Measurements from ENCODE around the gene HESX1.

Gene HESX1

GRCh38 chr3:57169872-57170623, 29.7 kb downstream of the HESX1 start:
- H3K4me3 ChIP-seq (ENCODE audit: low read length, poor library complexity, severe bottlenecking) = no peak overlapping the region
- no peak overlapping the region for H3K9ac ChIP-seq (ENCODE audit: low read depth, low read length, poor library complexity, severe bottlenecking)
- H3K36me3 ChIP-seq (ENCODE audit: insufficient read depth, low read length) = no peaks in the 10 kb centered on the region
- H2AFZ ChIP-seq (ENCODE audit: low read length) = 0 out of 2 replicates have a peak overlapping the region, but pooled peaks have one; percentile 42
- H3K79me2 ChIP-seq (ENCODE audit: insufficient read depth, low read length) = no peaks in the 10 kb centered on the region
- H3K27me3 ChIP-seq (ENCODE audit: insufficient read depth, low read length, poor library complexity, severe bottlenecking) = no peaks in the 10 kb centered on the region
- H3K4me2 ChIP-seq (ENCODE audit: low read depth, low read length, poor library complexity, severe bottlenecking) = no peak overlapping the region
- TF ChIP-seq, protein P1, sequence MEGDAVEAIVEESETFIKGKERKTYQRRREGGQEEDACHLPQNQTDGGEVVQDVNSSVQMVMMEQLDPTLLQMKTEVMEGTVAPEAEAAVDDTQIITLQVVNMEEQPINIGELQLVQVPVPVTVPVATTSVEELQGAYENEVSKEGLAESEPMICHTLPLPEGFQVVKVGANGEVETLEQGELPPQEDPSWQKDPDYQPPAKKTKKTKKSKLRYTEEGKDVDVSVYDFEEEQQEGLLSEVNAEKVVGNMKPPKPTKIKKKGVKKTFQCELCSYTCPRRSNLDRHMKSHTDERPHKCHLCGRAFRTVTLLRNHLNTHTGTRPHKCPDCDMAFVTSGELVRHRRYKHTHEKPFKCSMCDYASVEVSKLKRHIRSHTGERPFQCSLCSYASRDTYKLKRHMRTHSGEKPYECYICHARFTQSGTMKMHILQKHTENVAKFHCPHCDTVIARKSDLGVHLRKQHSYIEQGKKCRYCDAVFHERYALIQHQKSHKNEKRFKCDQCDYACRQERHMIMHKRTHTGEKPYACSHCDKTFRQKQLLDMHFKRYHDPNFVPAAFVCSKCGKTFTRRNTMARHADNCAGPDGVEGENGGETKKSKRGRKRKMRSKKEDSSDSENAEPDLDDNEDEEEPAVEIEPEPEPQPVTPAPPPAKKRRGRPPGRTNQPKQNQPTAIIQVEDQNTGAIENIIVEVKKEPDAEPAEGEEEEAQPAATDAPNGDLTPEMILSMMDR (conservative IDR thresholded peaks at IDR 0.05; ENCODE audit: low read length) = peak; percentile 57
- no peak for TF ChIP-seq EZH2phosphoT487 (IDR thresholded peaks at IDR 0.05; ENCODE audit: borderline replicate concordance)
- no peaks in the 10 kb centered on the region for H3K9me3 ChIP-seq (ENCODE audit: insufficient read depth, low read depth, low read length)
- no peaks in the 10 kb centered on the region for H3K4me1 ChIP-seq (ENCODE audit: insufficient read depth, low read length, poor library complexity, severe bottlenecking)
- no peaks in the 10 kb centered on the region for H4K20me1 ChIP-seq (ENCODE audit: insufficient read depth, low read length, poor library complexity, severe bottlenecking)
- H3K9me2 ChIP-seq (replicated peaks; ENCODE audit: low read depth, low read length) = no peaks in the 10 kb centered on the region
- H3F3A ChIP-seq (ENCODE audit: low read depth) = no peaks in the 10 kb centered on the region

DNA sequence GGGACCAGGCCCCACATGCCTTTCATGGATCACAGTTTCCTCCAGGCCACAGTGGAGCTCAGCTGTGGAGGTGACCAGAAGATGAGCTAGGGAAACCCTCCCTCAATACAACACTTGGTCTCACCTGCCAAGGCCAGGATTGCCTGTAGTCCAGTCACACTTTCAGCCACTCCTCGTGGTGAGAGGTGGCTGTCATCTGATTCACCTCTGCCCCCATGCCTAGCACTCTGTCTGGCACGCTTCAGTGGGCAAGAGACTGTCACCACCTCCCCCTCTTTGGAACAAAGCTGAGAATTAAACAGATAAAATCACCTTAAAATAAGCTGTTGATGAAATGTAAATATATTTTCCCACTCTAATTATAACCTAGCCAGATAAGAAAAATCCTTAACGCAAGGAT, 30.7 kb downstream of the HESX1 start:
- Histone ChIP-seq H3K36me3 (ENCODE audit: insufficient read depth, low read length) (no peaks in the 10 kb centered on the region), H3F3A (ENCODE audit: low read depth) (no peaks in the 10 kb centered on the region), H3K4me2 (ENCODE audit: low read depth, low read length, poor library complexity, severe bottlenecking) (no peak overlapping the region), H3K9me3 (ENCODE audit: insufficient read depth, low read depth, low read length) (no peaks in the 10 kb centered on the region), H3K9ac (ENCODE audit: low read depth, low read length, poor library complexity, severe bottlenecking) (no peak overlapping the region), H3K4me3 (ENCODE audit: low read length, poor library complexity, severe bottlenecking) (no peak overlapping the region), H3K9me2 (replicated peaks; ENCODE audit: low read depth, low read length) (no peaks in the 10 kb centered on the region), H2AFZ (ENCODE audit: low read length) (no peak overlapping the region), H3K27me3 (ENCODE audit: insufficient read depth, low read length, poor library complexity, severe bottlenecking) (no peaks in the 10 kb centered on the region), H3K79me2 (ENCODE audit: insufficient read depth, low read length) (no peaks in the 10 kb centered on the region), H4K20me1 (ENCODE audit: insufficient read depth, low read length, poor library complexity, severe bottlenecking) (no peaks in the 10 kb centered on the region), H3K4me1 (ENCODE audit: insufficient read depth, low read length, poor library complexity, severe bottlenecking) (no peaks in the 10 kb centered on the region)
- TF ChIP-seq EZH2phosphoT487 (IDR thresholded peaks at IDR 0.05; ENCODE audit: borderline replicate concordance) = no peak
- TF ChIP-seq, protein P1 (conservative IDR thresholded peaks at IDR 0.05; ENCODE audit: low read length) = no peak

DNA sequence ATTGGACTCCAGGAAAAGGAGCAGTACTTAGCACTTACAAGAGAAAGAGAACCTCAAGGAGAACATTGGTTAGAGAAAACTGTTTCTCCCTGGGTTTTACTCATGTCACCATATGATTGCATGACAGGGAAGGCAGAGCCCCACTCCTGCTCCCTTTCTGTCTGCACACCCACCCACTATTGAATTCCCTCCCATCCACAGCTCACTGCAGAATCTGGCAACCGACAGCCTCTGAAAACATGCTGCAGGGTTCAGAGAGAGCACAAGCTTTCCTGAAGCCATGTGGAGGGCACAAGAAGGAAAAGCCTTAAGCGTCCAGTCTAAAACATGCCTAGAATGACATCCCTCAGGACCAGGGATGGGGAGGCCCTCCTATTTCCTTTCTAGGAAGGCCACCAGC, 31.6 kb downstream of the HESX1 start:
- no peak overlapping the region for H3K9ac ChIP-seq (ENCODE audit: low read depth, low read length, poor library complexity, severe bottlenecking)
- no peaks in the 10 kb centered on the region for H3K9me2 ChIP-seq (replicated peaks; ENCODE audit: low read depth, low read length)
- no peak for TF ChIP-seq EZH2phosphoT487 (IDR thresholded peaks at IDR 0.05; ENCODE audit: borderline replicate concordance)
- TF ChIP-seq, protein P1 (conservative IDR thresholded peaks at IDR 0.05; ENCODE audit: low read length) = no peak
- H2AFZ ChIP-seq (ENCODE audit: low read length) = no peak overlapping the region
- no peaks in the 10 kb centered on the region for H4K20me1 ChIP-seq (ENCODE audit: insufficient read depth, low read length, poor library complexity, severe bottlenecking)
- no peaks in the 10 kb centered on the region for H3K36me3 ChIP-seq (ENCODE audit: insufficient read depth, low read length)
- no peaks in the 10 kb centered on the region for H3K4me1 ChIP-seq (ENCODE audit: insufficient read depth, low read length, poor library complexity, severe bottlenecking)
- H3F3A ChIP-seq (ENCODE audit: low read depth) = no peaks in the 10 kb centered on the region
- H3K79me2 ChIP-seq (ENCODE audit: insufficient read depth, low read length) = no peaks in the 10 kb centered on the region
- no peaks in the 10 kb centered on the region for H3K27me3 ChIP-seq (ENCODE audit: insufficient read depth, low read length, poor library complexity, severe bottlenecking)
- H3K4me3 ChIP-seq (ENCODE audit: low read length, poor library complexity, severe bottlenecking) = no peak overlapping the region
- H3K9me3 ChIP-seq (ENCODE audit: insufficient read depth, low read depth, low read length) = no peaks in the 10 kb centered on the region
- no peak overlapping the region for H3K4me2 ChIP-seq (ENCODE audit: low read depth, low read length, poor library complexity, severe bottlenecking)

Data from Loucy (cell line).